Smooth muscle cell of the brain vasculature (primary cell): Measurements from ENCODE around the gene ATP10D.
"Not testable (repeated sequence)": the region's sequence is repeated elsewhere in the genome, so short reads cannot be mapped to it uniquely, and the experiment has no call there.

Experiments used
- DNase-seq: peaks from one replicate; pipeline ENCODE4 v3.0.0-alpha.2; 2012; ENCODE audit warnings: low read depth, low spot score

Gene ATP10D

DNA sequence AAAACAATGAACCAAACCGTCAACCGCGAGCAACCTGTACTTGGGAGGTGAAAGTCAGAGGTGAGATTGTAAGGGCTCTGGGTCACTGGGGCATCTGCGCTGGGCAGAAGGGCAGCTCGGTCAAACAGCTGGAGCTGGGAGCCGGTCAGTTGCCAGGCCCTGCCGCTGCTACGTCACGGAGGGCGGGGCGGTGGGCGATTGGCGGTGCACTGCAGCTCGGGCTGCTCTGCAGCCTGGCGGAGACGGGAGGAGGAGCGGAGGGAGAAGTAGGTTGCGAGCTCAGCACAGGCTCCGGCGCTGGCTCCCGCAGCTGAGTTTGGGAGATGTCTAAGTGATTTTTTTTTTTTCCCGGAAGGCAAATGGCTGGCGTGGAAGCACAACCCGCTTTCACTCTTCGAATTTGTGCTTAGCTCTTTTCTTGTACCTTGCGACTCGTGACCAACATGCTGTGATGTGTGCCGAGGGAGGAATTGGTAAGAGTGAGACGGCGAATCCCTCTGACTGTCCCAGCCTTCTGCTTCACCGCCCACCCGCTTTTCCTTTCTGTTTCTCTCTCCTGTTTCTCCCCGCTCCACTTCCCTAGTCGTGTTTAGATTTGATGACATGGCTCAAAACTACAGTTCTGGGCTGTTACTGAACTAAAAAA lies at the start of gene ATP10D:
Gene ATP10D (plus strand): TSS at position 229 of the 646 bp plus-strand sequence. CDS start 27,266 bp downstream, outside the sequence.
- peak; percentile 69 for DNase-seq

DNA sequence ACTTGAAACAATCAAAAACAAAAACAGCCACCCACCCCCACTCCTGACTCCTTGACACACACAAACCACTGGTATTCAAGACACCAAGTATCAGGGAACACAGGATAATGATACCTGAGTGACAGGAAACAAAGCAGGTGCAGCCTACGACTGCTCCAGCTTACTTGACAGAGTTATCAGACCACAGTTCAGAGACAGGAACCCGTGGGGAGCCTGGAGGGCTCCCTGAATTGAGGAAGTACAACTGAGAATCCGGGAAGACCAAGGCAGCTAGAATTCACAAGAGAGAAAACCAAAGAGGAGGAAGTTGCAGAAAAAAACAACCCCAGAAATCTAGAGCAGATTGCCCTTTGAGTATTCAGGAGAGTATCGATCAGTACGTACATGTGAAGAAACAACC lies 42.1 kb upstream of the ATP10D start:
- no peak for DNase-seq

DNA sequence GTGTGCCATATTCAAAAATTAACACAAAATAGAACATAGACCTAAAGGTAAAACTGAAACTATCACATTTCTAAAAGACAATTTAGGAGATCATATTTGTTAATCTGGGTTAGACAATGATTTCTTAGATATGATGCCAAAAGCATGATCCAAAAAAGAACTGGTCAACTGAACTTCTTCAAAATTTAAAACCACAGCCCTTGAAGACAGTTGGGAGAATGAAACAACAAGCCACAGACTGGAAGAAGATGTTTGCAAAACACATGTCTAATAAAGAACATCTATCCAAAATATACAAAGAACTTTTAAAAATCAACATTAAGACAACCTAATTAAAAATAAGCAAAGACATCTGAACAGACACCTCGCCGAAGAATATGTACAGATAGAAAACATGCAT lies 41.0 kb upstream of the ATP10D start:
- DNase-seq = no peak

DNA sequence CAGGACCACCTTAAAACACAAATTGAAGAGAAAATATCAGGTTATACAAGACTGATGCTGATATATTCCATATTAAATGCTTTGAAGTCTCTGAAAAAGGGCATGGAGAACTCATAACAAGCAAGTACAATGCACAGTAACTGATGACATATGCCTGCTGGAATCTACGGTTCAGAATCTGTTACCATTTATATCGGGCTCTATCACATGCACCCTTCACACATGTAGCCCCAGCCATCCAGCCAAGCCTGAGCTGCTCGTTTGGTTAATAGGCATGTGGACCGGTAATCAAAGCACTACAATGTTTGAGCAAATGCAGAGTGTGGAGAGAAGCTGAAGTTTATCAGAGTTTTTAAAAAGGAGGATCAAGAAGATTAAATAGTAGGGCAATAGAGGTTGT lies 33.4 kb upstream of the ATP10D start:
- no peak for DNase-seq

DNA sequence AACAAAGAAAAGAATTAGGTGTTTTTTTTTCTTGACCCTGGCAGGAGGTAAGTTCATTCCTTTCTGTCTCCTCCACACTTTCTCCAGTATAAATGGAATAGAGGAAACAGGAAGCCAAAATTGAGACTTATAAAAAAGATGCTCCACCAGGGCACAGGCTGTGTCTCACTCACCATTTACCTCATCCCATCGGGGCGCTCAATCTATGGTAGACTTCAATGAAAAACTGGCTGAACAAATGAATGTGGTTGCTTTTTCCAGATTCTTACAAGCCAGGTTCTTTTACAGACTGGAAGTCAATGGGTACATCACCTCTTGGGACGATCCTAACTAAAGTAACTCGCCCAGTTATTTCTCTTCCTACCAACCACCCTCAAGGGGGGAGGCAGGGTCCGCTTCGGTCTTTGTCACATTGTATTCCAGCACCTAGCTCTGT lies 22.3 kb upstream of the ATP10D start:
- no peak for DNase-seq

DNA sequence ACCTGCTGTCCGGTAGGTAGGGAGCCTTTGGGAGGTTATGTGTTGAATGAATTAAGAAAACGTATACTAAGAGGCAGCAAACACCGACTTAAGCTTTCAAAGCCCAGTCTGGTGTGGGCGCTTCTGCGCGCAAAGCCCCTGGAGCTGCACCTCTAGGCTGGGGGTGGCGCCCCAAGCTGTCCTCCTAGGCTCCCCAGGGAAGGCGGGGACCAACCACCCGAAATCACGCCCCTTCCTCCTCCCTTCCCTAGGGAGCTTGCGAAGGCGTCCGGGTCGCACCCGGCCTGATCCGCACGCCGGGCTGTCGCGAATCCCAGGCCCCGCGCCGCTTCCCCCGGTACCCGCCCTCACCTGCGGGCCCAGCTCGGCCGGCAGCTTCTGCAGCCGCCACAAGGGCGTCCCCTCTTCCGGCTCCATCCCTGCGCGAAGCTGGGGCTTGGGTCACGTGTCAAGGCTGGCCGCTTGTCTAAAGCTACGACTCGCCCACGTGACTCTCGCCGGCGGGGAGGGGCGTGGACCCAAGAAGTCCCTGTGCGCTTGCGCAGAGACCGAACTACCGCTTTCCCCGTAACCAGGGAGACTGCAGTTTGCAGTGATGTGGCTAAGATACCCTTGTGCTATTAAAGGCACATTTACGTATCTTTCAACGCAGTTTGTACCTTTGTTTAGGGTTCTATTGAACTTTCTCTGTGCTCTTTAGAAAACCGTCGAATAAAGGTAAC lies 21.7 kb upstream of the ATP10D start, which contains the start of gene COMMD8:
Gene COMMD8 (minus strand): TSS at position 468 of the 722 bp plus-strand sequence. CDS start 51 bp downstream, at position 417.
- DNase-seq = peak; percentile 87

DNA sequence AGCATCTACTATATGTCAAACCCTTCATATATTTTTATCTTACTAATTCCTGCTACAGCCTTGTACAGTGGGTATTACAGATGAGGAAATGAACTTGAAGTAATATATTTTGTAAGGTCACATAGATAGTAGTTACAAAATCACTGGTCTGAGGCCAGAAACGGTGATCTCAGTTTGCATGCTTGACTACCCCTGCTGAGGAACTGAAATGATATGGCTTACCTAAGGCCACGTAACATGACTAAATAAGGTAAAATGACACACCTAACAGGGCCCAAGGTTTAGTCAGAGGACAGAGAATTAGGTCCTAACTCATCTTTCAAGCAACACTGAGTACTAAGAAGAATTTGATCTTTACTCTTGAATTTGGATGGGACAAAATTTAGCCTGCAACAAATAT lies 20.1 kb upstream of the ATP10D start:
- DNase-seq = no peak

DNA sequence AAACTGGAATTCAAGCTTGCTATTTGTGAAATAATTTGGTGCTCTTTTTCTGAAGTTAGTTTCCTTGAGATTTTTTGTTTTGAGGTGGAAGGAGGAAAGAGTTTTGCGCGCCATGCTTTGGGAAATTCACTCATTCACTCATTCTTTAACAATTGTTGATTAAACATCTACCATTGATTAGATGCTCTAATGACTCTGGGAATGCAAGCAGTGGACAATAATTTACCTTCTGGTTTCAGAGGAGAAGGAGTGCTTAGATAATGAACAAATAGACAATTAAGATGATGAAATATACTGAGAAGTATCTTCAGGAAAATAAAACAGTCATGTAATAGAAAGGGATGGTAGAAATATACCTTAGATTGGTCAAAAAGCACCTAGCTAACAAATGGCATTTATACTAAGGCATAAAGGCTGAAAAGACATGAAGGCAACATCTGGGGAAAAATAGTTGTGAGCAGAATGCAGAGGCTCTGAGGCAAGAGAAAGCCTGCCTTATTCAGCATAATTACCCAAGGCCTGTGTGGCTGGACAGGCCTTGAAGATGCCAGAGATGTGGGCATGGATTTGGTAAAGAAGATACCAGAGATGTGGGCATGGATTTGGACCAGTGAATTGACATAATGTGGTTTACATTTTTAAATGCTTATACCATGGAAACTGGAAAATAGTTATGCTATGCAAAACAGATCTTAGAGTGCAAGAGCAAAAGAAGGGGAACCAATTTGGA lies 18.9 kb upstream of the ATP10D start:
- no peak for DNase-seq

DNA sequence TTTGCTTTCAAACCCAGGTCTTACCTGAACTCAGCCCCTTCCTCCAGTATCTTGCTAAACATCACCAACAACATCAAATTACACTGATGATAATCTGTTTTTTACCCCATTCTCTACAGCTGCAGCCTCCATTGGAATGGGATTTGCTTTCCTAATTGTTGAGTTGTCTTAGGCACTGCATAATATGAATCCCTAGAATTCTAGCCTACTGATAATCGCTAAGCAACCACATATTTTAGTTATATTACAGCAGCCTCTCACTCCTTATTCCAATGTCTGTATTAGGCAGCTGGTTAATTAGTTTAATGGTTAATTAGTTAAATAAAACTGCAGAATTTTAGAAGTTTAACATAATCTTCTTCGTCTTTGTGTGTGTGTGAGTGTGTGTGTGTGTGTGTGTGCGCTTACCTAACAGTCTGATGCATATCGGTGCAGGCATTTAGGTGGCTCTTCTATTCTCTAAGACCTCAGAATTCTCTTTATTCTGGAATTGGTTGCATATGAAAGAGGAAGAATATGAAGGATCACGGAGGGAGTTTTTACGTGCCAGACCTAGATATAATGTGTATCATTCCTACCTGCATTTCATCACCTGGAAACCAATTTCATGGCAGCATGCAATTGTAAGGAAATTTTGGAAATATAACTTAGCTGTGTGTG lies 16.2 kb upstream of the ATP10D start:
- no peak for DNase-seq

DNA sequence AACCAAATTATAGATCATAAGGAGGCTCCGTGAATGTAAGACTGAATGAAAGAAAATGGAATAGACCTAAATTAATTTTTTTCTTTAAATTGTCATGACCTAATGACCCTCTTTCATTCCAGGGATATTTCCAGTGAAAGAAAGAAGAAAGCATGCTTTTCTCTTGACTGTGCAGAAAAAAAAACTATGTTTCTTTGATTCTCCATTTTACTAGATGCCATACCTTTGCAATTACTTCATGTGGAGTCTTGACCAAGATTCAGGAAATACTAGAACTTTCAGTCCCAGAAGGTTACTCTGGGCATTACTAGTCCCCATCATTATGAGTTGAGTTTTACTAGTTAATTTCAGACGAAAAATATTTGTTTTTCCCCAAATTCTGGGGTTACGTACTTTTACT lies 15.1 kb upstream of the ATP10D start:
- no peak for DNase-seq

DNA sequence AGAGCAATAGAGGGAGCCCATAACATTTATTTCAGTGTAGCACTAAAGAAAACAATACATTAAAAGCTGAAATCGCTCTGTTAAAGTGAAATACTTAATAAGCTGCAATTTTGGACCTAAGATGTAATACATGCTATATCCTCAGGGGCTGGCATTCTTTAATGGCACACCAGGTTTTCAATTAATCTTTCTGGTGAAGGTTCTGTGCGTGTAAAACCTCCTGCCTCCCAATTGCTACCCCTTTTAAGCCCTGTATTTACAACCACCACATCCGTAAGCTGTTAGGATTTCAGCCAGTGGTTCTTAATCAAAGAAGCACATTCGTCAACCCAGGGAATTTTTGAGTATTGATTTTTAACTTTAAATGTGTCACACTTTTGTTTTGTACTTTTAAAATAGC lies 14.0 kb upstream of the ATP10D start:
- no peak for DNase-seq

DNA sequence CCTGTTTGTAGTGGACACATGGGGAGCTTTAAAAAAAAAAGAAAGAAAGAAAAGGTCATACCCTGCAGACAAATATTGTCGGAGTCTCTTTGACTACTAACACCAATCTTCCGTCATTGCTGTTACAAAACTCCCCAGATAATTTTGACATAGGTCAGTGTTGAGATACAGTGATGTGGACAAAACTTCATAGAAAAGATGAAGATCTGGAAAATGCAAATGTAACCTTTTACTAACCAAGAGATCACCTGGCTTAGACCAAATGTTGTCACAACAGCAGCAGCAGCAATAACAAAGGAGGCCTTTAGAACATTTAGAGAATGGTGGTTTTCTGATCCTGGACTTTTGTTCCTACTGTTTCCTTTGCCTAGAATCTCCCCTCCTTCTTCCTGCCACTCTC lies 13.5 kb upstream of the ATP10D start:
- no peak for DNase-seq

DNA sequence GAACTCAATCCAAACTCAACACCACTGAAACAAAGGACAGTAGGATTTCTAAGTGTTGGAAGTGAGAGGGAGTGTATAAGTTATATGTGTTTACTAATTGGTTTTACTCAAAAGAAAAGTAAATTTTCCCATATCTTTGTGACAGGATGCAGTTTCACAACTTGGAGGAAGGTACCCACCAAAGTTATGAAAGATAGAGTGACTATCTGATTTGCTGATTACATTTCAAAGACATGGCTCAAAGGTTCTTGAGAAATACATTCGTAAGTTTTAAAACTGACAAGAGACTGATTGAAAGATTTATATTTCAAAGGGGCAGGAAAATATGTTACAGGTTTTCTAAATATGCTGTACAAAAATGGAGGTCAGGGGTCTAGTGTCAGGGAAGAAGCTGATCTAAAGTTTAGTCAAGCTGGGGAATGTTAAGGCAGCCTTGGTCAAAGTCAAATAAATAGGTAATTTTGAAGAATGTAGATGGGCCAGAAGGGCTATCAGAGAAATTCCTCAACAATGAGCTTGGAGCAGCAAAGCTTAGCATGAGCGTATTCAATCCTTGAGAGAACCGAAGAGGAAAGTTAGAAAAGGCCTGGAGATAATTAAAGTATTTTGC lies 11.8 kb upstream of the ATP10D start:
- no peak for DNase-seq

DNA sequence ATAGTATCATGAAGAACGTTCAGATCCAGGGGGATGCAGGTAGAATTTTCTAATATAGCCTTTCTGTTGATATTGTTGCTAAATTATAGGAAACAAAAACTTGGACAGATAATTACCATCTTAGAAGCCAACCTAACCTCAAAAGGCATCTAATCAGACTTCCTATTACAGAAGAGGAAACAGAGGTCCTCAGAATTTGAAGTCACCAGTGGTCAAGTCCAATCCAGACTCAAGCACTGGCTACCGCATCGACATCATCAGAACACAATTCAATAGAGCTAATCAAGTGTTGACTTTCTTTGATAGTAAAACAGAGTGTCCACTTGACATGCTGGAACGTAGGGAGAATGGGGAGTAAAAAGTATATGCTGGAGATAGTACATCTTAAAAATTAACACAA lies 10.3 kb upstream of the ATP10D start:
- DNase-seq = no peak

DNA sequence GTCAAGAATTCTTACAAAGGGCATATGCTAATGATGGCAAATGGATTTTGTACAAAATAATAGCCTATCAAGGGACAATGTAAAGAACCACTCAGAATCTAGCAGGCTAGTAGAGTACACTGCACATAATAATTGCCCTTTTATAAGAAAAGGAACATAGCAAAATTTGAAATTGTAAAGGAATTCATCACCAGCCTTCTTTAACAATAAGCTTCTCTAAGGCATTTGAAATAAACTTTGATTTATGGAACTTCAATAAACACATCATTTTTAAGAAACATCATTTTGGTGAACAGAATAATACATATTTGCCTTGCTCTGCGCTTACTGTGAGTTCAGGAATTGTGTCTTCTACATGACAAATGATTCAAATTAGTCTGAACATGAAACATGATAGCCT lies 9.7 kb upstream of the ATP10D start:
- DNase-seq = no peak

DNA sequence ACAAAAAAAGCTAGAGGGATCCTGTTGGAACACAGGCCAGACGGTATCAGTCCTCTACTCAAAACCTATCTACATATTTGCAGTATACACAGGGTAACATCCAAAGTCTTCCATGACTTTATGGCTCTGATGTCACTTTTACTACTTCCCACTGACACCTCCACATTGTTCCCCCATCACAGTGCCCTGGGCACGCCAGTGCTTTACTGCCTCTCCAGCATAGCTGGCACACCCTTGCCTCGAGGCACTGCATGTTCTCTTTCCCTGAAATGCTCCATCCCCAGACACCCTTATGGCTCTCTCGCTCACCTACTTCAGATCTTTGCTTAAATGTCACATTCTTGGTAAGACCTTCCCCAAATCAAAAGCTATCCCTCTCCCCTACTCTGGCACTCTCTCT lies 6.3 kb upstream of the ATP10D start:
- DNase-seq = no peak

DNA sequence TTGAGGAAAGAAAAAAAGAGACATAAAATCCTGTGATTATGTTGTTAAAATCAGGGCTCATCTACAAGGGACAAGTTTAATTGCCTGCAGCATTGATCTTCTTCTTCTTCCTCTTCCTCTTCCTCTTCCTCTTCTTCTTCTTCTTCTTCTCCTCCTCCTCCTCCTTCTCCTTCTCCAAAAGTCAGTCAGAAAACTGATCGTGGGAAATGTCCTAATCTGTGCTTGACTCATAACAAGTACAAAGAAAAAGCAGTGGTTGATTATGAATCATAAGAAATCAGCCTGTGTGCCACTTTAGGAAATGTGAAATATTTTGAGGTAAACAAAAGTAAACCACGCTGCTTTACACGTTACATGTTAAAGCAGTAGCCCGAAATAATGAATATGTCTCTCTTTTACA lies 2.7 kb upstream of the ATP10D start:
- no peak for DNase-seq

DNA sequence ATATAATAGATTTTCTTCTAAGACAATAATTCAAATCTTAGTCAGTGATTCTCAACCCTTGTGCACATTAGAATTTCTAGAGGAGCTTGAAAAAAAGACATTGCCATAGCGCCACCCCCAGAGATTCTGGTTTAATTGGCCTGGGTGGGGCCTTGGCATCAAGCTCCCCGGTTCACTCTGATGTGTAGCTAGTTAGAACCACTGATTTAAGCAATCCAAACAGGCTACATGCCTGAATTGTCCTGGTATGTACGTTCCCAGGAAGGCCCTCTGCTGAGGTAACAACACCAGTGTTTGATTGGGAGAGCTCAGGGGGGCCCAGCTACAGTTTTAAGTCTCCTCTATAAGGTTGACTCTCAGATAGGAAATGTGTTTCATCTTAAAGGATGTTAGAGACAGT lies 1.3 kb upstream of the ATP10D start:
- DNase-seq = no peak

DNA sequence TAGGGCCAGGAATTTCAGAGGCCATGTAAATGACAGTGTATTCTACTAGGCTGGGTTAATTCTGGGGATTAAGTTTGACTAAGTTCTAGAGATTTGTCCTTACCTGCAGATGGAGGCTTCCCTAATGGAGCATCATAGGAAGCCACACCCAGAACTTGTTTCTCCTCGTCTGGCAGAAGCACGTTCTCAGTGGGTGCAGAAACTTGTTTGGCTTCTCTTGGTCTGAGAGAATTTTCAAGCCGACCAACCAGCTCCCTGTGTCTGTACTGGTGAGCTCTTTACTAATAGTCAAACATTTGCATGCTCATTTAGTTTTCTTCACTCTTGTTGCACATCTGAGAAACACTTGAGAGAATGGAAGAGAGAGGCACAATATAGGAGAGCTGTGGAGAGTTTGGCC lies 907 bp upstream of the ATP10D start:
- DNase-seq = no peak

DNA sequence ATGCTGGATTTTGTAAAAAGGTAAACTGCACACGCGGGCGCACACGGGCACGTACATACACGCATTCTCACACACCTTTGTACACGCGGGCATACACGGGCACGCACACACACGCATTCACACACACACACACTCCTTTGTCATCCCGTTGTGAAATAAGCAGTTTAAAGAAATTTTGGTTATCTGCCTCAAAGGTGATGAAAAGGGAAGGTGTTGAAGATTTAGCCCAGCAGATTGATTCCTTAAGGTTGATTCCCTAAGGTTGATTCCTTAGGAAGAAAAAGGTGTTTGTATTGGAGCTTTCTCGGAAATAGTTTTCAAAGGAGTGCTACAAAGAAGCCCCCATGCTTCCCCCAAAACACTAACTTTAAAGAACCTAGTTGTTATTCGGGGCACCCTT lies 693 bp downstream of the ATP10D start:
- no peak for DNase-seq

DNA sequence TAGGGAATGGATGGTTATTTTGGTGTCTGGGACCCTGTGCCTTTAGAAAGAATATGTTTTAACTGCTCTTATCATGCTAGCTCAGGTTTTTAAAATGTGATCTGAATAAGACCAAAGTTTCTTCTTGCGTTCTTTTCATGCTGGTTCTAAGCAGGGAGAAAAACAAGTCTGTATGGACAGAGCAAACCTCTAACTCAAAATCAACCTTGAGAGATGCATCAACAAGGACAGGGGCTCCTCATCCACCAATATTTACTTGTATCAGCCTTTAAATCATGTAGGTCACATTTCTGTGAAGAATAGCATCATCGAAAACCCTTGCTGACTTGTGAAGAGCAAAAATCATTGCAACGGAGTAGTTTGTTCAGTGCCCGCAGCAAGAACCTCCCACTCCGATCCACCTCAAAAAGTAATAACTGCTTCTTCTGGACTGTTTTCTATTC lies 1.2 kb downstream of the ATP10D start:
- no peak for DNase-seq

DNA sequence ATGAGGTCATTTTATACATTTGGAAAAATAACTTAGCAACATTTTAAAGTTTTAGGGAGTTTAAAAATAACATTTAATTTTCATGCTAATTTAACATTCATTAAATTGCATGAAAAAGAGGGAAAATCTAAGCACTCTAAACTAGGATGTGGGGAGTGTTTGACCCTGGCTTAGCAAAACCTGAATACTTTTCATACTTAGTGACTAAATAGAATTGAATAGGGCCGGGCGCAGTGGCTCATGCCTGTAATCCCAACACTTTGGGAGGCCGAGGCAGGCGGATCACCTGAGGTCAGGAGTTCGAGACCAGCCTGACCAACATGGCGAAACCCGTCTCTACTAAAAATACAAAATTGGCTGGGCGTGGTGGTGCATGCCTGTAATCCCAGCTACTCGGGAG lies 1.7 kb downstream of the ATP10D start:
- not testable (repeated sequence) for DNase-seq
